HG02623 (cell line): ENCODE data around the gene TRAPPC2L.

Experiments used
- ATAC-seq: cut with Tn5 transposase; IDR thresholded peaks from one replicate; pipeline ENCODE4 v1.9.1; 2021; ENCODE audit warnings: moderate library complexity; ENCODE audit not compliant: unreplicated experiment

Gene TRAPPC2L

GRCh38 chr16:88837806-88838205 is 19.1 kb upstream of the TRAPPC2L start:
- no peak for ATAC-seq

DNA sequence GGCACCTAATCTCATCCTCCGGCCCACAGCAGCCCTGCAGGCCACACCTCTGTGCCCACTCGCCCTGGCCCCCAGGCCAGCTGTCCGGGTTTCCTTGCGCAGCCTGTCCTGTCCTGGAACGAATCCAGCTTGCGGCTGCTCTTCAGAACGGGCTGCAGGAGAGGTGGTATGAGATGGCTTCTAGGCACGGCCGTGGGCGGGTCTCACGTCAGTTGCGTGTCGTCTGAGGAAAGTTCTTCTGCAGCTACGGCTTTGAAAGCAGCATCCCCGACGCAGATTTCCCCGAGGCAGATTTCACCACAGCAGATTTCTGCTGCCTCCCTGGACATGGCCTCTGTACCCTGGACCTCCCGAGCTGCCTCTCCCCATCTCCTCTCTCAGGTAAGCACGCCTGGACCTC is 18.4 kb upstream of the TRAPPC2L start:
- ATAC-seq = no peak

GRCh38 chr16:88839026-88839529 is 17.8 kb upstream of the TRAPPC2L start:
- ATAC-seq = no peak

GRCh38 chr16:88839745-88840599 is 17.0 kb upstream of the TRAPPC2L start:
- ATAC-seq = no peak

DNA sequence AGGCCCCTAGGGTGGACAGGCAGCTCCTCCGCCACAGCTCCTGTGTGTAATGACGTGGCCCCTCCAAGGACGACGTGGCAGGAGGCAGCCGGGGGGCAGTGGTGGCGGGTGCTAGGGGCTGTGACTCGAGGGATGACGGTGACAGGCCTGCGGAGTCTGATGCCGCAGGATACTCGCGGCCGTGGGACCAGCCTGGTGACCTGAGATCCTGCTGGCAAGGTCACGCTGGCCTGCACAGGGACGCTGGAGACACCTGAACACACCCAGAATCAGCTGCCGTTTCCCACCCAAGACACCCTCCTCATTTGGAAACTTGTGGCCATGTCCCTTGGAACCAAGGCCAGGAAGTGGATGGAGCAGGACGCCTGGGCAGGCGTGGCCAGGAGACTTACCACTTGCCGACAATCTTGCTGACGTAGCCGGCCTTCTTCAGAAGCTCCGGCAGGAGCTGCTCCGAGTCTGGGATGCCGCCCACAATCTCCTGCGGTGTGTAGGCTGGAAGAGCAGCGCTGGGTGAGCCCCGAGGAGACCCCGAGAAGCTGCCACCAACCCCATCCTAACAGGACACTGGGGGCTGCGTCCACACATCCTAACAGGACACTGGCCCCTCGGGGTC is 16.2 kb upstream of the TRAPPC2L start:
- no peak for ATAC-seq

- no peak for ATAC-seq
Observed at GRCh38 chr16:88841521-88842307, 15.2 kb upstream of the TRAPPC2L start.

DNA sequence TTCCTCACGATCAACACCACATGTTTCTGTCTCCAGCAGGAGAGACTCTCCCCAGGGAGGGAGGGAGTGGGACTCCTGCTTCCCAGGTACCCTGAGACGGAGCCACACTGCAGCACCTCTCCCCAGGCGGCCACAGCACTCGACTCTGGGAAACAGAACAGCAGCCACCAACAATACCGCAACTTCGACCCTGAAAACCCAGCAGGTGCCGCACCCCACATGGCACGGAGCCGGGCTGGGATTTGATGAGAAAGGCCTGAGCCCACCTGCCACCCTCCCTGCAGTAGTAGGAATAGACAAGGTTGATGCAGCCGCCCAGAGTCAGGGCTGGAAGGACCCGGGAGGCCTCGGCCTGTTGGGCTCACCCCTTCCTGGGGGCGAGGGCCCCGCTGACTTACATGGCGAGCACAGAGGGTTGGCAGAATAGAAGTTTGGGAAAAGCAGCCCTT is 14.6 kb upstream of the TRAPPC2L start:
- no peak for ATAC-seq

DNA sequence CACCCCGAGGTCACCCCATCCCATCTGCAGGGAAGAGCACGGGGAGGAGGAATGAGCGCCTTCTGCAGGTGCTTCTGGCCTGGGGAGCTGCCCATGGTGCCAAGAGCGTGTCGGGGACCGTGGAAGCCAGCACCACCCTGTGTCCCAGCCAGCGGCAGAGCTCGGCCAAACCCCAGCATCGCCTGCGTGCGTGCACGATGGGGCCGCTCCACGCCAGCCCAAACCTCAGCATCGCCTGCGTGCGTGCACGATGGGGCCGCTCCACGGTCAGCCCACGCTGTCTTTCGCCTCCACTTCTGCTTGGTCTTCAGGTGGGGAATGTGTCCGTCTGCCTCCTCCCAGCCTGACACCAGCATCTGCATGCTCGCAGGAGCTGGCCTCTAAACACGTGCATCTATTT is 14.1 kb upstream of the TRAPPC2L start:
- ATAC-seq = no peak

- ATAC-seq = no peak
Observed at GRCh38 chr16:88843256-88843655, 13.7 kb upstream of the TRAPPC2L start.

DNA sequence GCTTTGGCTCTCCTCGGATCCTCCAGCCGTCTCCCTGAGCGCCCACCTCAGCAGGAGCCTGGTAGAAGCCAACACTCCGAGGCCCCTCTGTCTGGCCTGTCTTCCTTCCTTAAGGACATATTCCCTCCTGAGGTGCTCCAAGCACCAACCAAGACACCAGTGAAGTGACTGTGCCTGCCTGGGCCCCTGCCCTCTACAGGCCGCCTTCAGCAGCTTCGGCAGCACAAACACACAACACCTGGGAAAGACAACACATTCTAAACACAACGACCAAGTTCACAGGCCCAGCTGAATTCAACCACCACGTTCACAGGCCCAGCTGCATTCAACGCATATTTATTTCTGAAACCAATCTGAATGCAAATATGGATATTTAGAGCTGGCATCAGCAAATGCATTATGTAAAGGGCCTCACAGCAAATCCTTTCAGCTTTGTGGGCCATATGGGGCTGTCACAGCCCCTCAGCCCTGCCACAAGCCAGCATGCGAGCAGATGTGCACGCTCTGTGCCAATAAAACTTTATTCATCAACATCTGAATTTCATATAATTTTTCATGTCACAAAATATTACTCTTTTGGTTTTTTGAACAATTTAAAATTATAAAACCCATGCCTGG is 12.4 kb upstream of the TRAPPC2L start:
- no peak for ATAC-seq

GRCh38 chr16:88846088-88846487 is 10.8 kb upstream of the TRAPPC2L start:
- ATAC-seq = no peak

DNA sequence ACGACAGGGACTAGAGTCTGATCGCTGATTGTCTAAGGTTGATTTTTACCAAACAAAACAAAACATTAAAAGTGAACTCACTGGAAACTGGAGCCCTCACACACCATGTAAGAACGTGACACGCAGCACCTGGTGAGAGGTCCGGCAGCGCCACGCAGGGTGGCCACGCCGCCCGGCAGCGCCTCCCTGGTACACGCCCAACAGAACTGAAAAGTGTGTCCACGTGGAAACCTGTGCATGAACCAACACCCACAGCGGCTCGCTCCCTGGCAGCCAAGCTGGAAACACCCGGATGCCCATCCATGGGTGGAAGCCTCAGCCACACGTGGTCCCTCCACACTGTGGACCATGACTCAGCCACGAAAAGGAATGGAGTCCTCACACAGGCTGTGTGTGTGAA is 9.3 kb upstream of the TRAPPC2L start:
- ATAC-seq = no peak

DNA sequence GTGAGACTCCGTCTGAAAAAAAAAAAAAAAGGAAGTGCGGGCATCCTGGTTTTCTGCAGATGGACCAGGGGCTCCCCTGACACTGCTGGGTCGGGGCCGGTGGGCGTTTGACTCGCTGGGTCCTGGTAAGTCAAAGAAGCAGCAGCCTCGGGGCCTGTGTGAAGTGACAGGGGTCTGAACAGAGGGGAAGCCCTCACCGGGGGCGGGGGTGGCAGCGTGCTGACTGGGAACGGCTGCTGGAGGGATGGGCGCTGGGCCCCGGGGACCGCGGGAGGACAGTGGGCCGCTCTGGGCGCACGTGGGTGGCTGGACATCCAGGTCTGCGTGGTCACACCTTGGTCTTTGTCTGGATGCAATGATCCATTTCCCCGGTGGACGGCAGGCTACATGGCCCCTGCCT is 8.4 kb upstream of the TRAPPC2L start:
- ATAC-seq = no peak

DNA sequence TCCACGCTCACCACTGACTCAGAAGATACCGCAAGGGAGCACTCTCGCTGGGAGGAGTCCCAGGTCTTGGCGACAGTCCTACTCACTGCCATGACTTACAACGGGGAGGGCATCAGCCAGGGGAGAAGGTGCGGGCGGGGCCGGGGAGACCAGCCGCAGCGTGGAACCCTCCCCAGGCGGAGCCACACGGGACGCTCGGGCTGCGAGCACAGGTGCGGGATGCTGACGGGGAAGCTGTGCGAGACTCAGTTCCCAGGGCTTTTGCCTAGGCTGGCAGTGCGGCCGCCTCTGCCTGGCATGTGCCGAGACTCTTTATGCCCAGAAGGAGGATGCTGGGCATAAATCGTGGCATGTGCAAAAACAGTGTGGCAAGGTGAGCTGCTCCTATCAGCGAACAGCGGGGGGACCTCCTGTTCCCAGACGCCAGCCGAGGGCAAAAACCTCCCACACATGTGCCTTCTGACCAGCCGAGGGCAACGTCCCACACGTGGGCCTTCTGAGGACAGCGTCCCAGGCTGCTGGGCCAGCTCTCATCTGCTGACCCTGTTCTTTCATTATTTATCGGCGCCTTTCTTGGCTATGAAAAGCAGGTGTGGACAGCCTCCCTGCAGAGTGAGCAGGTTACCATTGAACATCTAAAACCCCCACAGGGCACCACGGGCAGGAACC is 6.3 kb upstream of the TRAPPC2L start:
- ATAC-seq = no peak

DNA sequence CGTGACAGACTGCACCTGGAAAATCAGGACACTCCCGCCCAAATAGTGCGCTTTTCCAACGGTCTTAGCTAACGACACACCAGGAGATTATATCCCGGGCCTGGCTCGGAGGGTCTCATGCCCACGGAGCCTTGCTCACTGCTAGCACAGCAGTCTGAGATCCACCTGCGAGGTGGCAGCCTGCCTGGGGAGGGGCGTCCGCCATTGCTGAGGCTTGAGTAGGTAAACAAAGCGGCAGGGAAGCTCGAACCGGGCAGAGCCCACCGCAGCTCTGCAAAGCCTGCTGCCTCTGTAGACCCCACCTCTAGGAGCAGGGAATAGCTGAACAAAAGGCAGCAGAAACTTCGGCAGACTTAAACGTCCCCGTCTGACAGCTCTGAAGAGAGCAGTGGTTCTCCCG is 5.3 kb upstream of the TRAPPC2L start:
- ATAC-seq = no peak

DNA sequence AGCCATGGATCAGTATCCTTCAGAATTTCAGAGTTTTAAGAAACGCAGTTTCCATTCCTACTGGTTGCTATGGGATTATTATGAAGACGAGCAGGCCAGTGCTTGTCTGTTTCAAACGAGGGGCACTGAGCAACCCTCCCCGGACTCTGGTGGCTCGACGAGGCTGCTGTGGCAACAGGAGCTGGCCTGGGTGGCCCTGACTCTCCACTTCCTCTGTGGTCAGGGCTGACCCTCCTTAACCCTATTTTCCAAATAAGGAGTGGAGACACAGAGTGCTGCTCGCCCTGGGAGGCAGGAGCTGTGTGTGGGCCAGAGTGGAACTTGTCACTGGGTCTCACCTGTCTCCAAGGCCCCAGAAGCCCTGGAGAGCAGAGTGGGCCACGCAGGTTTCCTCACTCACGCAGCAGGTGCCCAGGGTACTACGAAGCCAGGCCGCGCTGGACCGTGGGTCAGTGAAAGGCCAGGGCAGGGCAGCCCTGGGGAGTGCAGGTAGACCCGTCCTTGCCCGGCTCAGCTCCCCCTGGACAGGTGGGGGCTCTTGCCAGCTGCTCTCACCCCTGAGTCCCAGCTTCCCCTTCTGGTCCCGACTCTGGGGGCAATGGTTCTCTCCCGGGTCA is 3.5 kb upstream of the TRAPPC2L start:
- ATAC-seq = no peak

- ATAC-seq = no peak
Observed at GRCh38 chr16:88854306-88855111, 2.4 kb upstream of the TRAPPC2L start.

- ATAC-seq = no peak
Observed at GRCh38 chr16:88855176-88855575, 1.8 kb upstream of the TRAPPC2L start.

- no peak for ATAC-seq
Observed at GRCh38 chr16:88855736-88856121, 1.2 kb upstream of the TRAPPC2L start.
